Gastroesophageal sphincter (tissue), 4 donors: ENCODE measurements around the gene GALNT2. TPM values are rescaled to one million over a fixed set of nuclear protein-coding genes. Genes with fewer than 3 reads are reported as not detected.

Experiments
- ATAC-seq: fragments of 150-250 bp; one replicate; pipeline ENCODE4 v1.9.1; 2016; ENCODE audit warnings: mild to moderate bottlenecking, moderate library complexity
- H3K27ac ChIP-seq, 4 donors: fragments of 200-600 bp; sonication (generic) in 3 of 4; 1 replicate in 3 of 4; 2 replicates in 1 of 4; pipeline ENCODE4 v1.5.1; 2016 to 2019
- H3K27me3 ChIP-seq: fragments of 200-600 bp; sonication (generic); one replicate; pipeline ENCODE4 v1.5.1; 2019
- H3K36me3 ChIP-seq, 2 donors: fragments of 200-600 bp; sonication (generic); one replicate each; pipeline ENCODE4 v1.5.1; 2019; ENCODE audit warnings: control low read depth in 1 of 2
- H3K4me1 ChIP-seq, 3 donors: fragments of 200-600 bp; sonication (generic); 1 replicate in 2 of 3; 2 replicates in 1 of 3; pipeline ENCODE4 v1.5.1; 2016 to 2019; ENCODE audit warnings: control low read depth in 2 of 3
- H3K4me3 ChIP-seq, 2 donors: fragments of 200-600 bp; sonication (generic); one replicate each; pipeline ENCODE4 v1.5.1; 2019; ENCODE audit warnings: mild to moderate bottlenecking in 1 of 2, moderate library complexity in 1 of 2
- H3K9me3 ChIP-seq, 3 donors: fragments of 200-600 bp; sonication (generic); one replicate each; pipeline ENCODE4 v1.5.1; 2017 to 2019; ENCODE audit warnings: control low read depth in 2 of 3
- CTCF ChIP-seq, 4 experiments: fragments of 200-600 bp in 2 of 4; fragments of 450-650 bp in 2 of 4; sonication (generic) in 1 of 4; IDR thresholded peaks; one replicate each; pipeline ENCODE4 v1.5.1; 2017 to 2019; ENCODE audit warnings: antibody characterized with exemption in 4 of 4, mild to moderate bottlenecking in 2 of 4, moderate library complexity in 2 of 4
- EP300 ChIP-seq: sonication (generic); formaldehyde crosslinking; IDR thresholded peaks from one replicate; pipeline ENCODE4 v1.6.1; 2017; ENCODE audit warnings: antibody characterized with exemption, mild to moderate bottlenecking
- POLR2A ChIP-seq, 2 donors: fragments of 450-650 bp; IDR thresholded peaks; one replicate each; pipeline ENCODE4 v1.6.1; 2017; ENCODE audit warnings: antibody characterized with exemption in 2 of 2, mild to moderate bottlenecking in 2 of 2, moderate library complexity in 1 of 2
- POLR2AphosphoS5 ChIP-seq: sonication (generic); formaldehyde crosslinking; IDR thresholded peaks from one replicate; pipeline ENCODE4 v1.6.1; 2017; ENCODE audit warnings: antibody characterized with exemption
- WGBS, 2 donors: methylation state at CpG; one replicate each; pipeline ENCODE4 v1.1.5; 2018; ENCODE audit warnings: low coverage in 1 of 2; 5-methylcytosine and 5-hydroxymethylcytosine counted together
- total RNA-seq, 4 donors: library from RNA; depleted of rRNA; stranded (reverse); fragments of >200 nt; gene quantifications; one replicate each; pipeline ENCODE4 v1.1.0, GENCODE V29; 2016

The GALNT2 gene
- total RNA-seq, 4 donors from 2014 or later, result 95.3 to 160 (median 134) TPM

GRCh38 chr1:230070321-230071208 is 3.5 kb downstream of the GALNT2 start:
- H3K36me3 ChIP-seq, result no peaks in the 10 kb centered on the region
- WGBS, 2 donors, result 80 to 94% methylated on average over 4 to 8 of the region's 14 CpGs
- peaks cover 5 to 84% (median 32%) of the 10 kb centered on the region in 3 donors for H3K4me1 ChIP-seq
- H3K27ac ChIP-seq, result no peak overlapping the region
- no peaks in the 10 kb centered on the region for H3K9me3 ChIP-seq
- peak overlapping the region in 1 of 2 donors; percentile 98 for H3K4me3 ChIP-seq
- TF ChIP-seq POLR2AphosphoS5, result no peak
- TF ChIP-seq POLR2A (IDR thresholded peaks at IDR 0.05), result no peak
- no peak for TF ChIP-seq EP300
- TF ChIP-seq CTCF (IDR thresholded peaks at IDR 0.05), result no peak
- H3K27me3 ChIP-seq, result no peaks in the 10 kb centered on the region
- ATAC-seq, result no peak

GRCh38 chr1:230071316-230071715 is 4.3 kb downstream of the GALNT2 start:
- peak overlapping the region in 1 of 4 donors; percentile 27 for H3K27ac ChIP-seq
- H3K4me3 ChIP-seq, result no peak overlapping the region
- WGBS, 2 donors, result 76 to 100% methylated on average over 1 to 4 of the region's 7 CpGs
- H3K36me3 ChIP-seq, result peaks cover 0 to 2% of the 10 kb centered on the region in 2 donors
- H3K4me1 ChIP-seq, result peaks cover 5 to 84% (median 32%) of the 10 kb centered on the region in 3 donors
- no peak for TF ChIP-seq POLR2A (IDR thresholded peaks at IDR 0.05)
- TF ChIP-seq CTCF (IDR thresholded peaks at IDR 0.05), result no peak
- no peak for TF ChIP-seq POLR2AphosphoS5
- no peak for TF ChIP-seq EP300
- no peak for ATAC-seq
- H3K9me3 ChIP-seq, result no peaks in the 10 kb centered on the region
- H3K27me3 ChIP-seq, result no peaks in the 10 kb centered on the region

- Histone ChIP-seq H3K4me1 (peaks cover 5 to 91% (median 32%) of the 10 kb centered on the region in 3 donors), H3K9me3 (no peaks in the 10 kb centered on the region), H3K36me3 (peaks cover 0 to 9% of the 10 kb centered on the region in 2 donors), H3K27ac (peak overlapping the region in 2 of 4 donors; percentile 1 to 27), H3K27me3 (no peaks in the 10 kb centered on the region), H3K4me3 (no peak overlapping the region)
- TF ChIP-seq EP300, result no peak
- TF ChIP-seq POLR2AphosphoS5, result no peak
- no peak for ATAC-seq
- 20 to 59% methylated on average over 2 to 3 of the region's 6 CpGs for WGBS, 2 donors
These were observed 5.3 kb downstream of the GALNT2 start for GRCh38 chr1:230072296-230072695.

GRCh38 chr1:230072866-230073265 is 5.8 kb downstream of the GALNT2 start:
- H3K27me3 ChIP-seq, result no peaks in the 10 kb centered on the region
- ATAC-seq, result no peak

More at GRCh38 chr1:230072866-230073265, 5.8 kb downstream of the GALNT2 start:
- Histone ChIP-seq H3K9me3 (no peaks in the 10 kb centered on the region), H3K4me3 (no peak overlapping the region), H3K27ac (peak overlapping the region in 2 of 4 donors; percentile 38 to 49), H3K36me3 (peaks cover 0 to 9% of the 10 kb centered on the region in 2 donors), H3K4me1 (peaks cover 5 to 97% (median 32%) of the 10 kb centered on the region in 3 donors)
- no peak for TF ChIP-seq POLR2AphosphoS5
- TF ChIP-seq CTCF (IDR thresholded peaks at IDR 0.05), result no peak
- no peak for TF ChIP-seq EP300
- TF ChIP-seq POLR2A (IDR thresholded peaks at IDR 0.05), result no peak
- WGBS, 2 donors, result 83% methylated on average over 1 of the region's 1 CpG; no CpG with 5 or more reads in 1 of the 2 donors
